ENCODE results near the gene ZNF358. TPM values are rescaled to one million over a fixed set of nuclear protein-coding genes. Genes with fewer than 3 reads are reported as not detected.

ZNF358 gene
- total and polyA plus RNA-seq, 11 donors: 49.3 to 159 (median 74.4) TPM

- DNase-seq: no peak
- H3K4me1 ChIP-seq: peaks cover 0 to 9% (median 0%) of the 10 kb centered on the region in 12 donors
- TF ChIP-seq CTCF (IDR thresholded peaks at IDR 0.05) (no peak), POLR2A (IDR thresholded peaks at IDR 0.05) (no peak)
These were observed 46.1 kb upstream of the ZNF358 start for GRCh38 chr19:7469669-7470285.

GRCh38 chr19:7470540-7471305, 45.2 kb upstream of the ZNF358 start:
- intact Hi-C loops (cut with DNase I): no loop called here
- H3K27ac ChIP-seq: no peak overlapping the region
- H3K4me3 ChIP-seq: no peak overlapping the region
- ATAC-seq (peak in 1 of 4 donors; percentile 8), DNase-seq (no peak)
- TF ChIP-seq CTCF (IDR thresholded peaks at IDR 0.05) (no peak), POLR2A (IDR thresholded peaks at IDR 0.05) (no peak)
- H3K27me3 ChIP-seq: no peaks in the 10 kb centered on the region
- H3K4me1 ChIP-seq: peaks cover 0 to 9% (median 0%) of the 10 kb centered on the region in 12 donors
- WGBS, 4 donors: 93 to 95% (median 94%) methylated on average over 19 to 31 of the region's 31 CpGs
- H3K9me3 ChIP-seq: no peaks in the 10 kb centered on the region
- H3K36me3 ChIP-seq: peaks cover 0 to 66% (median 48%) of the 10 kb centered on the region in 9 donors

More at GRCh38 chr19:7469669-7470285, 46.1 kb upstream of the ZNF358 start:
- WGBS, 4 donors: 92 to 94% (median 93%) methylated on average over 27 to 31 of the region's 31 CpGs
- intact Hi-C loops (cut with DNase I): no loop called here
- Histone ChIP-seq H3K9me3 (no peaks in the 10 kb centered on the region), H3K27me3 (no peaks in the 10 kb centered on the region), H3K4me3 (no peak overlapping the region), H3K36me3 (peaks cover 0 to 76% (median 58%) of the 10 kb centered on the region in 9 donors), H3K27ac (no peak overlapping the region)
- no peak for ATAC-seq

- Histone ChIP-seq H3K4me1 (peaks cover 0 to 9% (median 0%) of the 10 kb centered on the region in 12 donors), H3K4me3 (no peak overlapping the region), H3K27me3 (no peaks in the 10 kb centered on the region), H3K36me3 (peaks cover 0 to 57% (median 45%) of the 10 kb centered on the region in 9 donors), H3K27ac (no peak overlapping the region), H3K9me3 (no peaks in the 10 kb centered on the region)
- peak in 1 of 4 donors; percentile 23 for ATAC-seq
- intact Hi-C loops (cut with DNase I): no loop called here
- TF ChIP-seq CTCF (IDR thresholded peaks at IDR 0.05) (no peak), POLR2A (IDR thresholded peaks at IDR 0.05) (no peak)
- no peak for DNase-seq
- 88 to 93% (median 92%) methylated on average over 41 to 42 of the region's 42 CpGs for WGBS, 4 donors
These were observed 43.9 kb upstream of the ZNF358 start for GRCh38 chr19:7471696-7472615.
